Spleen (tissue), 11 donors: Measurements from ENCODE around the gene APOA5. TPM values are rescaled to one million over a fixed set of nuclear protein-coding genes. Genes with fewer than 3 reads are reported as not detected.

Experiments used
- DNase-seq: peaks from one replicate; pipeline ENCODE4 v3.0.0-alpha.2; 2020
- H3K27ac ChIP-seq, 8 donors: fragments of 200-600 bp; sonication (generic) in 7 of 8; 1 replicate in 4 of 8; 2 replicates in 4 of 8; pipeline versions ENCODE4 v1.5.0 to v1.8.0; 2016 to 2021; ENCODE audit warnings: inconsistent platforms in 4 of 8, mild to moderate bottlenecking in 4 of 8, moderate library complexity in 1 of 8
- H3K27me3 ChIP-seq, 7 donors: fragments of 200-600 bp; sonication (generic) in 6 of 7; replicated peaks in 1 of 7; 1 replicate in 4 of 7; 2 replicates in 3 of 7; pipeline versions ENCODE4 v1.5.0 to v1.8.0; 2016 to 2021; ENCODE audit warnings: inconsistent platforms in 3 of 7, mild to moderate bottlenecking in 1 of 7
- H3K36me3 ChIP-seq, 6 donors: fragments of 200-600 bp; sonication (generic) in 5 of 6; 1 replicate in 4 of 6; 2 replicates in 2 of 6; pipeline versions ENCODE4 v1.5.0 to v1.8.0; 2016 to 2021; ENCODE audit warnings: inconsistent platforms in 2 of 6
- H3K4me1 ChIP-seq, 6 donors: fragments of 200-600 bp; sonication (generic) in 5 of 6; 1 replicate in 3 of 6; 2 replicates in 3 of 6; pipeline versions ENCODE4 v1.5.0 to v1.8.0; 2016 to 2021; ENCODE audit warnings: inconsistent platforms in 3 of 6
- H3K4me3 ChIP-seq, 8 donors: fragments of 200-600 bp; sonication (generic) in 7 of 8; 1 replicate in 4 of 8; 2 replicates in 4 of 8; pipeline versions ENCODE4 v1.5.0 to v1.8.0; 2016 to 2021; ENCODE audit warnings: inconsistent platforms in 4 of 8, mild to moderate bottlenecking in 4 of 8, moderate library complexity in 2 of 8
- H3K9me3 ChIP-seq, 8 donors: fragments of 200-600 bp; sonication (generic) in 7 of 8; 1 replicate in 4 of 8; 2 replicates in 4 of 8; pipeline versions ENCODE4 v1.5.0 to v1.8.0; 2016 to 2021; ENCODE audit warnings: inconsistent platforms in 4 of 8
- CTCF ChIP-seq, 11 experiments: fragments of 200-600 bp in 7 of 11; fragments of 450-650 bp in 4 of 11; sonication (generic) in 4 of 11; IDR thresholded peaks in 8 of 11; conservative IDR thresholded peaks in 3 of 11; 1 replicate in 7 of 11; 2 replicates in 4 of 11; pipeline versions ENCODE4 v1.4.0 to v1.8.0; 2016 to 2021; ENCODE audit warnings: antibody characterized with exemption in 11 of 11, inconsistent platforms in 4 of 11, mild to moderate bottlenecking in 1 of 11
- POLR2A ChIP-seq, 3 donors: fragments of 450-650 bp; IDR thresholded peaks; one replicate each; pipeline ENCODE4 v1.5.1; 2017; ENCODE audit warnings: antibody characterized with exemption in 3 of 3, mild to moderate bottlenecking in 1 of 3
- POLR2AphosphoS5 ChIP-seq, 3 donors: sonication (generic); formaldehyde crosslinking; IDR thresholded peaks; one replicate each; pipeline ENCODE4 v1.5.1; 2017; ENCODE audit warnings: antibody characterized with exemption in 3 of 3
- WGBS, 5 donors: extraction: QIAGEN DNeasy Blood & Tissue Kit in 3 of 5; methylation state at CpG; one replicate each; pipeline versions ENCODE4 v1.1.5 to v1.1.7; 2013 to 2018; 5-methylcytosine and 5-hydroxymethylcytosine counted together
- intact Hi-C: fragments of 100-400 bp; cut with DNase I; formaldehyde crosslinking; loops from one replicate; pipeline ENCODE4 v1.15.0; 2023; ENCODE audit warnings: low total_unique reads
- polyA plus RNA-seq, 3 donors: library from polyadenylated mRNA; stranded (reverse); fragments of 200-250 nt; gene quantifications; one replicate each; pipeline ENCODE4 v1.2.1, GENCODE V29; 2013
- total RNA-seq, 7 donors: library from RNA; depleted of rRNA in 3 of 7; stranded (reverse); fragments of >200 nt in 3 of 7; fragmentation: NEBNext Ultra II Directional in 4 of 7; extraction: Animal tissue kit (Norgen Biotek cat#: 25700) in 4 of 7; gene quantifications; one replicate each; pipeline versions ENCODE4 v1.1.0 to v1.2.1, GENCODE V29; 2016 to 2021
- donor health status: healthy with polysubstance abuse.
- donor health status: DM: no; HTN: no; CAD: no; lungs with moderate emphysema.
- donor health status: DM: no; HTN: no; CAD: no.
- donor health status: Bipolar disorder and iron deficiency.
- donor health status: healthy.
- donor health status: DM: no; HTN: no; CAD: no.
- donor health status: DM: yes; HTN: yes; CAD: no.

APOA5 gene
- total and polyA plus RNA-seq, 10 donors = not detected

GRCh38 chr11:116800610-116801009, 8.9 kb upstream of the APOA5 start:
- Histone ChIP-seq H3K9me3 (no peaks in the 10 kb centered on the region), H3K27ac (no peak overlapping the region), H3K4me3 (no peak overlapping the region), H3K27me3 (no peaks in the 10 kb centered on the region), H3K36me3 (no peaks in the 10 kb centered on the region), H3K4me1 (no peaks in the 10 kb centered on the region)
- 91 to 100% (median 96%) methylated on average over 2 of the region's 2 CpGs for WGBS, 5 donors
- no peak for DNase-seq
- intact Hi-C loops = no loop called here
- TF ChIP-seq POLR2A (IDR thresholded peaks at IDR 0.05) (no peak), CTCF (IDR thresholded peaks at IDR 0.05 in 8 of 11, conservative IDR thresholded peaks at IDR 0.05 in 3 of 11) (no peak), POLR2AphosphoS5 (IDR thresholded peaks at IDR 0.05) (no peak)

GRCh38 chr11:116798368-116798767, 6.7 kb upstream of the APOA5 start:
- Histone ChIP-seq H3K36me3 (no peaks in the 10 kb centered on the region), H3K27ac (no peak overlapping the region), H3K27me3 (no peaks in the 10 kb centered on the region), H3K9me3 (no peaks in the 10 kb centered on the region), H3K4me3 (no peak overlapping the region), H3K4me1 (no peaks in the 10 kb centered on the region)
- intact Hi-C loops = no loop called here
- 63 to 76% (median 73%) methylated on average over 5 of the region's 5 CpGs for WGBS, 5 donors
- no peak for TF ChIP-seq POLR2A (IDR thresholded peaks at IDR 0.05)
- TF ChIP-seq CTCF (IDR thresholded peaks at IDR 0.05 in 8 of 11, conservative IDR thresholded peaks at IDR 0.05 in 3 of 11) = no peak
- no peak for DNase-seq

- Histone ChIP-seq H3K27me3 (no peaks in the 10 kb centered on the region), H3K4me3 (no peak overlapping the region), H3K36me3 (no peaks in the 10 kb centered on the region), H3K4me1 (no peaks in the 10 kb centered on the region), H3K27ac (no peak overlapping the region), H3K9me3 (no peaks in the 10 kb centered on the region)
- 90 to 94% (median 92%) methylated on average over 5 of the region's 5 CpGs for WGBS, 5 donors
- DNase-seq = no peak
- intact Hi-C loops = no loop called here
- no peak for TF ChIP-seq POLR2A (IDR thresholded peaks at IDR 0.05)
- TF ChIP-seq POLR2AphosphoS5 (IDR thresholded peaks at IDR 0.05) = no peak
- TF ChIP-seq CTCF (IDR thresholded peaks at IDR 0.05 in 8 of 11, conservative IDR thresholded peaks at IDR 0.05 in 3 of 11) = no peak
Observed at GRCh38 chr11:116797816-116798215, 6.1 kb upstream of the APOA5 start.

GRCh38 chr11:116796548-116796947, 4.9 kb upstream of the APOA5 start:
- H3K36me3 ChIP-seq = no peaks in the 10 kb centered on the region
- 64 to 90% (median 80%) methylated on average over 1 of the region's 1 CpG for WGBS, 5 donors
- H3K4me3 ChIP-seq = no peak overlapping the region
- peaks cover 0 to 4% (median 2%) of the 10 kb centered on the region in 6 donors for H3K4me1 ChIP-seq
- intact Hi-C loops = no loop called here
- no peak overlapping the region for H3K27ac ChIP-seq
- no peak for TF ChIP-seq CTCF (IDR thresholded peaks at IDR 0.05 in 8 of 11, conservative IDR thresholded peaks at IDR 0.05 in 3 of 11)
- DNase-seq = no peak
- H3K9me3 ChIP-seq = no peaks in the 10 kb centered on the region
- H3K27me3 ChIP-seq = peaks cover 0 to 3% (median 0%) of the 10 kb centered on the region in 7 donors
